Lower lobe of right lung (tissue), 2 donors: ENCODE data around the gene JPH3. TPM values are rescaled to one million over a fixed set of nuclear protein-coding genes. Genes with fewer than 3 reads are reported as not detected.

ENCODE experiments used
- ATAC-seq, 2 donors: fragments of 200-7000 bp; cut with Tn5 transposase; one replicate each; pipeline ENCODE4 v1.9.1; 2020 to 2022; ENCODE audit warnings: mild to moderate bottlenecking in 2 of 2, moderate library complexity in 2 of 2
- DNase-seq: peaks from one replicate; pipeline ENCODE4 v3.0.0-alpha.2; 2020
- H3K27ac ChIP-seq: fragments of 200-600 bp; one replicate; pipeline ENCODE4 v1.8.0; 2022
- H3K27me3 ChIP-seq: fragments of 200-600 bp; one replicate; pipeline ENCODE4 v1.8.0; 2022; ENCODE audit warnings: low read depth
- H3K36me3 ChIP-seq: fragments of 200-600 bp; one replicate; pipeline ENCODE4 v1.8.0; 2022; ENCODE audit warnings: mild to moderate bottlenecking
- H3K4me1 ChIP-seq: fragments of 200-600 bp; one replicate; pipeline ENCODE4 v1.8.0; 2022
- H3K4me3 ChIP-seq: fragments of 200-600 bp; one replicate; pipeline ENCODE4 v1.8.0; 2022; ENCODE audit warnings: mild to moderate bottlenecking
- H3K9me3 ChIP-seq: fragments of 200-600 bp; one replicate; pipeline ENCODE4 v1.8.0; 2022
- CTCF ChIP-seq: fragments of 200-600 bp; IDR thresholded peaks from one replicate; pipeline ENCODE4 v1.8.0; 2022; ENCODE audit warnings: antibody characterized with exemption, mild to moderate bottlenecking
- intact Hi-C: fragments of 100-400 bp; cut with DNase I; formaldehyde crosslinking; loops from one replicate; pipeline ENCODE4 v1.11.0; 2022
- total RNA-seq: library from RNA; stranded (reverse); fragmentation: NEBNext Ultra II Directional; extraction: Animal tissue kit (Norgen Biotek cat#: 25700); gene quantifications from one replicate; pipeline ENCODE4 v1.2.1, GENCODE V29; 2021
- donor health status: DM: no; HTN: yes; CAD: no; lungs with severe emphysema.

Gene JPH3
- total RNA-seq, 1 donor from 2014 or later, result 0.12 TPM

- intact Hi-C loops, result no loop called here
- TF ChIP-seq CTCF, result no peak
- Histone ChIP-seq H3K27me3 (peaks cover 32% of the 10 kb centered on the region), H3K4me1 (no peaks in the 10 kb centered on the region), H3K36me3 (no peaks in the 10 kb centered on the region), H3K9me3 (no peaks in the 10 kb centered on the region), H3K27ac (no peak overlapping the region), H3K4me3 (no peak overlapping the region)
- no peak for DNase-seq
- ATAC-seq, result no peak
Observed at GRCh38 chr16:87644186-87644585, 41.9 kb downstream of the JPH3 start.

GRCh38 chr16:87644596-87644995 lies 42.3 kb downstream of the JPH3 start:
- no peak for TF ChIP-seq CTCF
- Histone ChIP-seq H3K27me3 (peaks cover 37% of the 10 kb centered on the region), H3K27ac (no peak overlapping the region), H3K4me1 (no peaks in the 10 kb centered on the region), H3K36me3 (no peaks in the 10 kb centered on the region), H3K4me3 (no peak overlapping the region), H3K9me3 (no peaks in the 10 kb centered on the region)
- no peak for ATAC-seq
- DNase-seq, result no peak
- intact Hi-C loops, result no loop called here

- no peak overlapping the region for H3K27ac ChIP-seq
- H3K4me3 ChIP-seq, result no peak overlapping the region
- no peaks in the 10 kb centered on the region for H3K36me3 ChIP-seq
- intact Hi-C loops, result no loop called here
- no peaks in the 10 kb centered on the region for H3K4me1 ChIP-seq
- no peaks in the 10 kb centered on the region for H3K9me3 ChIP-seq
- DNase-seq (no peak), ATAC-seq (no peak)
- no peak for TF ChIP-seq CTCF
- H3K27me3 ChIP-seq, result peaks cover 35% of the 10 kb centered on the region
Observed at GRCh38 chr16:87645802-87646201, 43.5 kb downstream of the JPH3 start.

- Histone ChIP-seq H3K4me3 (no peak overlapping the region), H3K27me3 (peaks cover 29% of the 10 kb centered on the region), H3K36me3 (no peaks in the 10 kb centered on the region), H3K9me3 (no peaks in the 10 kb centered on the region), H3K4me1 (no peaks in the 10 kb centered on the region), H3K27ac (no peak overlapping the region)
- TF ChIP-seq CTCF, result no peak
- no peak for DNase-seq
- ATAC-seq, result no peak
- intact Hi-C loops, result no loop called here
Observed at GRCh38 chr16:87647431-87648185, 45.3 kb downstream of the JPH3 start.

- Histone ChIP-seq H3K4me3 (no peak overlapping the region), H3K27ac (no peak overlapping the region), H3K9me3 (no peaks in the 10 kb centered on the region), H3K36me3 (no peaks in the 10 kb centered on the region), H3K4me1 (no peaks in the 10 kb centered on the region), H3K27me3 (peaks cover 29% of the 10 kb centered on the region)
- no peak for ATAC-seq
- no peak for TF ChIP-seq CTCF
- intact Hi-C loops, result no loop called here
- DNase-seq, result no peak
Observed at GRCh38 chr16:87648236-87648635, 45.9 kb downstream of the JPH3 start.
